Measurements from ENCODE around the gene NFIA. TPM values are rescaled to one million over a fixed set of nuclear protein-coding genes. Genes with fewer than 3 reads are reported as not detected.

Gene NFIA
- total RNA-seq, 1 donor from 2014 or later = 1.2 TPM

DNA sequence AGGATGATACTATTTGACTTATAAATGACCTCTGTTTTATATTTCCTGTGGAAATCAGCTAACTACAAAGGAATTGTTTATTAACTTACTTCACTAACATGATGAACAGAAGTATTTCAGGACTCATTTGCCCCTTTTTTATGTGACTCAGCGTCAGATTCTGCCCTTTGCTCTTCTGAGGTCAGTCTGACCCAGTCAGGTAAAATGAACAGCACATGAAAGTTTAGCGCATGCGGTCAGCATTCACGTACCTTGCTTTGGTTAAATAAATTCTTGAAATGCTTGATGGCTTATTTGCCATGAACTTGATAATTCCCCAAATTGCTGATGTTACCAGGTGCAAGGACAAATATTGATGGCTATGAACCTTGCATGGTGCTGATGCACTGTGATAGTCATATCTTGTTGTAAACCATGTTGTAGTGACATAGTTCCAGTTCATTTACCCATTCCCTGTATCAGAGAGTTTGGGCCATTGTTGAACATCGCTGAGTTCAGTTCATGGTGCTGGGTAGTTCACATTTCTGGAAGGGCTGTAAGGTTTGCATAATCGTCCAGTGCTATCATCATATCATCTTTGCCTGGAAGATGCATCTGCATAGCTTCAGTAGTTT lies 133.4 kb downstream of the NFIA start:
- TF ChIP-seq, protein P1, sequence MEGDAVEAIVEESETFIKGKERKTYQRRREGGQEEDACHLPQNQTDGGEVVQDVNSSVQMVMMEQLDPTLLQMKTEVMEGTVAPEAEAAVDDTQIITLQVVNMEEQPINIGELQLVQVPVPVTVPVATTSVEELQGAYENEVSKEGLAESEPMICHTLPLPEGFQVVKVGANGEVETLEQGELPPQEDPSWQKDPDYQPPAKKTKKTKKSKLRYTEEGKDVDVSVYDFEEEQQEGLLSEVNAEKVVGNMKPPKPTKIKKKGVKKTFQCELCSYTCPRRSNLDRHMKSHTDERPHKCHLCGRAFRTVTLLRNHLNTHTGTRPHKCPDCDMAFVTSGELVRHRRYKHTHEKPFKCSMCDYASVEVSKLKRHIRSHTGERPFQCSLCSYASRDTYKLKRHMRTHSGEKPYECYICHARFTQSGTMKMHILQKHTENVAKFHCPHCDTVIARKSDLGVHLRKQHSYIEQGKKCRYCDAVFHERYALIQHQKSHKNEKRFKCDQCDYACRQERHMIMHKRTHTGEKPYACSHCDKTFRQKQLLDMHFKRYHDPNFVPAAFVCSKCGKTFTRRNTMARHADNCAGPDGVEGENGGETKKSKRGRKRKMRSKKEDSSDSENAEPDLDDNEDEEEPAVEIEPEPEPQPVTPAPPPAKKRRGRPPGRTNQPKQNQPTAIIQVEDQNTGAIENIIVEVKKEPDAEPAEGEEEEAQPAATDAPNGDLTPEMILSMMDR (IDR thresholded peaks at IDR 0.05; ENCODE audit: unreplicated experiment) = no peak
- no peak for DNase-seq (ENCODE audit: low spot score, unreplicated experiment)

DNA sequence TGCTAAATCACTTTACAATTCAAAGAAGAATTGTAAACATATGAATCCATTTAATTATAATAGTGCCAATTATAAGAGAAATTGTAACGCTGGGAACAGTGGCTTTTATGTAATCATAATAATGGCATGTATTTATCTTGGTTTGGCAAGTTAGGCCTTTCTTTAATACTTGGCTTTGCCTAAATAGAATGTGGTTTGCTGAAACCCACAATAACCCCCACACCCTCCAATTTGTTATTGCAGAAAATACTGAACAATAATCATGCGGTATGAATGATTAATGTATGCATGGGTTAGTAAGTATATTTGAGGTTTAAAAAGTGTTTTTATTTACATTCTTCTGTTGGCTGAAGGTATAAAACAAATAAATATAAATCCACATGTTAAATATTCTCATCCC lies 138.2 kb downstream of the NFIA start:
- Mint-ChIP-seq H3K27me3 (no peaks in the 10 kb centered on the region), H3K9me3 (ENCODE audit: low read depth) (no peaks in the 10 kb centered on the region), H3K4me1 (ENCODE audit: low read depth) (no peaks in the 10 kb centered on the region), H3K36me3 (ENCODE audit: insufficient read depth) (no peaks in the 10 kb centered on the region), H3K27ac (no peak overlapping the region), H3K4me3 (ENCODE audit: low read depth) (no peak overlapping the region)
- TF ChIP-seq, protein P1 (IDR thresholded peaks at IDR 0.05; ENCODE audit: unreplicated experiment) = no peak
- no peak for DNase-seq (ENCODE audit: low spot score, unreplicated experiment)

More for the DNA sequence above, 133.4 kb downstream of the NFIA start:
- no peaks in the 10 kb centered on the region for H3K4me1 Mint-ChIP-seq (ENCODE audit: low read depth)
- peaks cover 10% of the 10 kb centered on the region for H3K27me3 Mint-ChIP-seq
- H3K27ac Mint-ChIP-seq = no peak overlapping the region
- H3K4me3 Mint-ChIP-seq (ENCODE audit: low read depth) = no peak overlapping the region
- H3K36me3 Mint-ChIP-seq (ENCODE audit: insufficient read depth) = no peaks in the 10 kb centered on the region
- no peaks in the 10 kb centered on the region for H3K9me3 Mint-ChIP-seq (ENCODE audit: low read depth)

DNA sequence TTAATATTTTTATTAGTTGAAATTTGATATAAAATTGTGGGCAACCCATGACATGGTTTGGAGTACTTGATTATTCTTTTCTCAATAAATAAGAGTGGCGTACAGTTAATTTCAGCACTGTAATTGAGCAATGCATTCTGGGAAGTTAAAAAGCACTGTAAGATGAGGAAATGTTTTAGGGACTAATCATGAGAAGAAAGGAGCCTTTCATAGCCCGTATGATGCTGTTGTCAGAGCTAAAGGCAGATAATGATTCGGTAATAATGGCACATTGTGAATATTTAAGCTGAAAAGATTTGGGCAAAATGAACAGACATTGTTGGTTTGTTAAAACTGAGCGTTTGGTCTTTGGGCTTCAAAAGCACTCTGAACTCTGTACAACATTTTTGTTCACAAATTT lies 139.3 kb downstream of the NFIA start:
- TF ChIP-seq, protein P1 (IDR thresholded peaks at IDR 0.05; ENCODE audit: unreplicated experiment) = no peak
- H3K4me1 Mint-ChIP-seq (ENCODE audit: low read depth) = no peaks in the 10 kb centered on the region
- H3K27ac Mint-ChIP-seq = no peak overlapping the region
- DNase-seq (ENCODE audit: low spot score, unreplicated experiment) = no peak
- H3K9me3 Mint-ChIP-seq (ENCODE audit: low read depth) = no peaks in the 10 kb centered on the region
- H3K36me3 Mint-ChIP-seq (ENCODE audit: insufficient read depth) = no peaks in the 10 kb centered on the region
- no peak overlapping the region for H3K4me3 Mint-ChIP-seq (ENCODE audit: low read depth)
- H3K27me3 Mint-ChIP-seq = no peaks in the 10 kb centered on the region

DNA sequence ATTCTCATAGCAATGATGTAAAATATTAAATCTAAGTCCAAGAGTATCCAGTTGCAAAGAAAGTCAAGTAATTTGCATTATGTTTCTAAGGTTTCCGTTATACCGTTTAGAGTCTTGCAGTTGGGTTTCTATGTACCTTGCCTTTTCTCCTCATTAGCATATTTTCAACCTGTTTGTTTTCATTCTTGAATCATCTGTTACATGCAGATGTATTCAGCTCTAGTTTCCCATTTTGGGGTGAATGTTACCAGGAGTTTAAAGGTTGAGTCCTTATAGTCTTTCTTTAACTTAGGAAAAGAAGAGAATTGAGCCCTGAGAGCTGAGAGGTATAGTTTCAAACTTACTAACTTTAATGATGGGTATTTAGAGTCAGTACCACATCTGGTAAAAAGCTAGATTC lies 139.9 kb downstream of the NFIA start:
- Mint-ChIP-seq H3K36me3 (ENCODE audit: insufficient read depth) (no peaks in the 10 kb centered on the region), H3K9me3 (ENCODE audit: low read depth) (no peaks in the 10 kb centered on the region), H3K4me3 (ENCODE audit: low read depth) (no peak overlapping the region), H3K4me1 (ENCODE audit: low read depth) (no peaks in the 10 kb centered on the region), H3K27ac (no peak overlapping the region), H3K27me3 (peaks cover 5% of the 10 kb centered on the region)
- DNase-seq (ENCODE audit: low spot score, unreplicated experiment) = no peak
- TF ChIP-seq, protein P1 (IDR thresholded peaks at IDR 0.05; ENCODE audit: unreplicated experiment) = no peak

DNA sequence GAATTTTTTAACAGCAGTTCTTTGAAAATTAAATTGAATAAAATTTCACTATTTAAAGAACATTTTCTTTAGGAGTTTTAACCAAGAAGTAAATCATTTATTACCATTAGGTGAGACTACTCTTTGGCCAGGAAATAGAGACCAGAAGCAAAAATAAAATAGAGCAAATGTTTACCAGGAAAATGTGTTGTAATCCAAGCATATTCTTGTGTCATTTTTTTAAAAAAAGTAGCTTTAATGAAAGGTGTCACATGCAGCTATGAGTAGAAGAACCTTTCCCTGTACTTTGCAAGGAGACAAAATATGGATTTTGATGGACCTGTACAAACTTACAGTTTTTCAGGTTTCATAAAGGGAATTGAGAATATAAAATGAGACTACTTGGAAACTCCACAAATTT lies 140.8 kb downstream of the NFIA start:
- Mint-ChIP-seq H3K4me1 (ENCODE audit: low read depth) (no peaks in the 10 kb centered on the region), H3K9me3 (ENCODE audit: low read depth) (no peaks in the 10 kb centered on the region), H3K36me3 (ENCODE audit: insufficient read depth) (no peaks in the 10 kb centered on the region), H3K27ac (no peak overlapping the region), H3K4me3 (ENCODE audit: low read depth) (no peak overlapping the region), H3K27me3 (peaks cover 9% of the 10 kb centered on the region)
- TF ChIP-seq, protein P1 (IDR thresholded peaks at IDR 0.05; ENCODE audit: unreplicated experiment) = no peak
- DNase-seq (ENCODE audit: low spot score, unreplicated experiment) = no peak

Data from progenitor cell of endocrine pancreas (in vitro differentiated cells).